GM19043 (cell line): ENCODE data around the gene BMPR1B.
"Not testable (repeated sequence)": the region's sequence is repeated elsewhere in the genome, so short reads cannot be mapped to it uniquely, and the experiment has no call there.

Source experiments
- ATAC-seq: cut with Tn5 transposase; IDR thresholded peaks from one replicate; pipeline ENCODE4 v1.9.1; 2021; ENCODE audit warnings: low read depth; ENCODE audit not compliant: unreplicated experiment

Gene BMPR1B

GRCh38 chr4:95014068-95014467 lies 256.3 kb downstream of the BMPR1B start:
- ATAC-seq, result no peak

DNA sequence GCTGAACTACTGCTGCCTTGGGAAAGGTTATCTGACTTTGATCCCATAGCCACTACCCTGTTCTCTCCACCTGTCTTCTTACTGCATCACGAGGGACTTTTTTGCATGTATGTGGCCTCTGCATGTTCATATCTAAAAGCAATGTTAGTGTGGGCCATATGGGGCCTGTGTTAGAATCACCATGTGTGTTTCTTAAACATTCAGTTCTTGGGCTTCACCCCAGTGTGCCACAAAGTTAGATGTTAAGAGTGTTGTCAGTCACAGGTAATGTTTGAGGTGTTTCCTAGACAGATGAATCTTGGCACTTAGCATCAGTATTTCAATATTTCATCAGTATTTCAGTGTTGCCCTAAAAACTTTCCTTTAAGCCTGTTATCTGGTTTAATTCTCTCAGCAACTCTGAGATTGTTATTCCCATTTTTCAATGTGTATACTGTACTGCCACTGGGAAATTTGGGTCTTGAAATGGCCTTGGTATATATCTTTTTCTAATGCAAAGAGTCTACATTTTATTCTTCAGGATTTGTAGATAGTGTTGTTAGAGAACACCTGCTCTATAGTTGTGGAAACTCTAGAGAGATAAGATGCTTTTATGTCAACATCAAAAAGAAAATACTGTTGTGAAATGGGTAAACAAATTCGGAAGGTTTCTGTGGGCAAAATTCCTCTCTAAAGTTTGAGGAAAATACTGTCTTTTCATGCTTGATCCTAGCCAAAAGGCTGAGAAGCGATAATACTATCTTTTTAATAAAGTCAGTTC lies 259.7 kb downstream of the BMPR1B start:
- ATAC-seq, result no peak

DNA sequence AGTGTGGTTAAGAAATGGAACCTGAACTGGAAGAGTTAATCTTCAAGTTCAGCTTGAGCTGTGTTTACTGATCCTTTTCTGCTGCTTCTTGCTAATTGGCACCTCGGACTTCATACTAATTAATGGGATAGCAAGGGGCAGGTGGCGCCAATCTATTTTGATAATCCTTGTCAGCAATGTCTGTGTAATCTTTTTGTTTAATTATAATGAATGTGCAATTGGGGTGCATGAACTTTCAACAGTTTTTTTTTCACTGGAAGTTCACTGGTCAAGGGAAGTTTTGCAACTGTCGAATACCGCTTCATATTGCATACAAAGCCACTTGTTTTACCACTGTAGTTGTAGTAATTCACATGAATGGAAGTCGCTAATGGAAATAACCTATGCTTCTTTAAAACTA lies 261.0 kb downstream of the BMPR1B start:
- ATAC-seq, result no peak

- no peak for ATAC-seq
These were observed 262.8 kb downstream of the BMPR1B start for GRCh38 chr4:95020521-95020920.

- ATAC-seq, result no peak
These were observed 263.3 kb downstream of the BMPR1B start for GRCh38 chr4:95021099-95021498.

GRCh38 chr4:95023110-95023509 lies 265.4 kb downstream of the BMPR1B start:
- ATAC-seq, result no peak

GRCh38 chr4:95027905-95028618 lies 270.3 kb downstream of the BMPR1B start:
- no peak for ATAC-seq

GRCh38 chr4:95038791-95039190 lies 281.0 kb downstream of the BMPR1B start:
- no peak for ATAC-seq

GRCh38 chr4:95044324-95044837 lies 286.6 kb downstream of the BMPR1B start:
- ATAC-seq, result no peak

GRCh38 chr4:95045429-95045828 lies 287.7 kb downstream of the BMPR1B start:
- ATAC-seq, result no peak

DNA sequence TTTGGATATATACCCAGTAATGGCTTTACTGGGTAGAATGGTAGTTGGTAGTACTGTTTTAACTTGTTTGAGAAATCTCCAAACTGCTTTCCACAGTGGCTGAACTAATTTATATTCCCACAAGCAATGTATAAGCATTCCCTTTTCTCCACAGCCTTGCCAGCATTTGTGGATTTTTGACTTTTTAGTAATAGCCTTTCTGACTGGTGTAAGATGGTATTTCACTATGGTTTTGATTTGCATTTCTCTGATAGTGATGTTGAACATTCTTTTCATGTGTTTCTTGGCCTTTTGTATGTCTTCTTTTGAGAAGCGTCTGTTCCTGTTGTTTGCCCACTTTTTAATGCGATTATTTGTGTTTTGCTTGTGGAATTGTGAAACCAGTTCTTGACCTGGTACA lies 290.5 kb downstream of the BMPR1B start:
- ATAC-seq, result no peak

GRCh38 chr4:95049551-95050233 lies 291.9 kb downstream of the BMPR1B start:
- ATAC-seq, result no peak

DNA sequence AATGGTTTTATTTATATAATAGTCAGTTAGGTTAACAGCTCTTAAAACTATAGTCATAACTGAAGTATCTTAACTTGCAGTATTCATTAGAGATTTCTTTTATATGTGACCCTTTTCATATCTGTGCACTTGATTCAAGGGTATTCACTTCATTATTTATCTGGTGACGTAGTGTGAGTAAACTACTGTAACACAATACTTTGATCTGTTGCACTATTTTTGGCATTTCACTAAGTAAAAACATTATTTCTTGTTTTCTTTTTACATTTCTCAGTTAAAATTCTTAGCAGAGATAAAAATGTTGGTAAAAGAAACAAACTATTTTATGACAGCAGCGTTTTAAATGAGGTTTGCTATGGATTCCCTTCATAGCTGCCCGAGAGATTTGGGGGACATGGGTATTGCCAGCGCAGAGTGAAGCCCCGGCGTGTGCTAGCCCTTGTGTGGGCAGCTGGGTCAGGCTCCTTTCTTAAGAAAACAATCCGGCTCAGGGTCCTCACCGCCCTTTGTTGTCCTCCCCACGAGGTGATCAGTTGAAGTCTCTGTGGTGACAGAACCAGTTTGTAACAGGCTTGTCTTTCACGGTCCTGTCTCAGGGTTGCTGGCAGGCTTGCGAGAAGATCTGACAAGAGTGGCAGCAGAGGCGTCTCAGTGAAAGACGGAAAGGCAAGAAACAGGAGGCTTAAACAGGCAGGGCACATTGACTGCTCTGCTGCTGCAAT lies 293.4 kb downstream of the BMPR1B start:
- no peak for ATAC-seq

- no peak for ATAC-seq
These were observed 293.9 kb downstream of the BMPR1B start for GRCh38 chr4:95051702-95052020.

- ATAC-seq, result no peak
These were observed 301.2 kb downstream of the BMPR1B start for GRCh38 chr4:95058991-95059390.

DNA sequence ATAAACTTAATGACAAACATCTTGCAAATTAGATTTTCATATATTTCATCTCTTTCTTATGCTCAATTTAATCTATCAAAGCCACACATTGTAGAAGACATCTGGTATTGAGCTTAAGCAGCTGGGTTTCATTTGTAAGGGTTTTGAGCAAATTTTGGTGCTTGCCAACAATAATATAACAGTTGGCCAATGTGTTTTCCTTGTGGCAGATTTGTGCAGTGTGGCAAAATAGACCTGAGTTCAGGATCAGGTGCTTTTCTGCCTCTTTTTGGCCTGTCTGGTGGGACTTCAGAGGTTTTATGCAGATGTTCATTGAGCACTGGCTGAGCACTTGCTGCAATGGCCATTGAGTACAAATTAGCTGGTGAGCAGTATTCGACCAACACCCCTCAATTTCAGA lies 301.9 kb downstream of the BMPR1B start:
- no peak for ATAC-seq

- no peak for ATAC-seq
These were observed 303.5 kb downstream of the BMPR1B start for GRCh38 chr4:95061220-95061619.

DNA sequence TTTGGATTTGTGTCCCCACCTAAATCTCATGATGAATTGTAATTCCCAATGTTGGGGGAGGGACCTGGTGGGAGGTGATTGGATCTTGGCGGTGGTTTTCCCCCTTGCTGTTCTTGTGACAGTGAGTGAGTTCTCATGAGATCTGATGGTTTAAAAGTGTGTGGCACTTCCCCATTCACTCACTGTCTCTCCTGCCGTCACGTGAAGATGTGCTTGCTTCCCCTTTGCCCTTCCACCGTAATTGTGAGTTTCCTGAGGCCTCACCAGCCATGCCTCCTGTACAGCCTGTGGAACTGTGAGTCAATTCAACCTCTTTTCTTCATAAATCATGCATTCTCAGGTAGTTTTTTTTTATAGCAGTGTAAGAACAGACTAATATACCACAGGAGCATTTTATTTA lies 304.0 kb downstream of the BMPR1B start:
- ATAC-seq, result not testable (repeated sequence)

DNA sequence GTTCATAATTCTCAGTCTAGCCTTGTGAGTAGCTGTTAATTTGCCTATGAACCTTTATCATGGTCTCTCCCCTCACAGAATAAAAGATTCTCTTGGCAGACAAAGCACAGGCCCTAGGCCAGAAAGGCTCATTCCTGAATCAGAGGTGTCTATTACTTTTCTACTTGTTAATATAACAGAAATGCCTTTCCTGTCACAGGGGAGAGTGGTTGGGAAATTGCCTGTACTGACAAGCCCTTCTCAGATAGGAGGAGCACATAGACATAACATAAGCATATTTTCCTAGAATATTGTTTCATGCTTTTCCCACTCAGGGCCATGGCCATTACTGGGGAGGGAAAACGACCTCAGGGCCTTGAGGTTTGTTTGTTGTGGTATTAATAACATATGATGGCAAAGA lies 308.3 kb downstream of the BMPR1B start:
- ATAC-seq, result no peak

GRCh38 chr4:95068401-95068800 lies 310.6 kb downstream of the BMPR1B start:
- ATAC-seq, result no peak
